Kidney (tissue), 14 donors: ENCODE results near the gene KCNH5. TPM values are rescaled to one million over a fixed set of nuclear protein-coding genes. Genes with fewer than 3 reads are reported as not detected.
"Not testable (repeated sequence)": the region's sequence is repeated elsewhere in the genome, so short reads cannot be mapped to it uniquely, and the experiment has no call there.

Source experiments
- DNase-seq, 5 donors: peaks; one replicate each; pipeline ENCODE4 v3.0.0-alpha.2; 2013 to 2020
- FAIRE-seq: peaks from 2 replicates; lab custom pipeline; 2012; peaks lifted over from hg19 to GRCh38; lab: Jason Lieb, UNC
- H3K27ac ChIP-seq, 2 donors: one replicate each; pipeline ENCODE4 v1.7.0; 2013; ENCODE audit warnings: low read depth in 2 of 2, low read length in 2 of 2, inconsistent platforms in 1 of 2
- H3K27me3 ChIP-seq: one replicate; pipeline ENCODE4 v1.7.1; 2013; ENCODE audit warnings: low read length, inconsistent platforms; ENCODE audit not compliant: control insufficient read depth, insufficient read depth
- H3K36me3 ChIP-seq, 3 donors: one replicate each; pipeline versions ENCODE4 v1.7.0 to v1.7.1; 2013; ENCODE audit warnings: low read length in 3 of 3, control low read depth in 1 of 3, inconsistent platforms in 1 of 3; ENCODE audit not compliant: insufficient read depth in 3 of 3, control insufficient read depth in 2 of 3
- H3K4me1 ChIP-seq, 3 donors: one replicate each; pipeline versions ENCODE4 v1.7.0 to v1.7.1; 2013; ENCODE audit warnings: low read length in 3 of 3, inconsistent platforms in 1 of 3, low read depth in 1 of 3; ENCODE audit not compliant: control insufficient read depth in 2 of 3, insufficient read depth in 2 of 3
- H3K4me3 ChIP-seq, 3 donors: one replicate each; pipeline versions ENCODE4 v1.7.0 to v1.8.1; 2013; ENCODE audit warnings: low read length in 3 of 3, control low read depth in 1 of 3, inconsistent platforms in 1 of 3
- H3K9ac ChIP-seq, 3 donors: one replicate each; pipeline versions ENCODE4 v1.7.0 to v1.7.1; 2013; ENCODE audit warnings: low read length in 3 of 3, control low read depth in 1 of 3, inconsistent platforms in 1 of 3
- H3K9me3 ChIP-seq, 3 donors: one replicate each; pipeline versions ENCODE4 v1.7.0 to v1.7.1; 2013; ENCODE audit warnings: low read length in 3 of 3, control low read depth in 1 of 3, inconsistent platforms in 1 of 3; ENCODE audit not compliant: control insufficient read depth in 2 of 3, insufficient read depth in 1 of 3
- intact Hi-C: fragments of 100-400 bp; cut with DNase I; formaldehyde crosslinking; loops from one replicate; pipeline ENCODE4 v1.11.1; 2022
- polyA plus RNA-seq: library from polyadenylated mRNA; stranded (reverse); fragments of 350-450 nt; fragmentation: Illumina TruSeq; extraction: RNeasy Lipid Tissue Mini Kit (QIAGEN cat#74804); gene quantifications from one replicate; pipeline ENCODE4 v1.2.3, GENCODE V29; 2014; ENCODE audit warnings: low read depth, low replicate concordance; ENCODE audit not compliant: insufficient read depth
- total RNA-seq: library from RNA; stranded (reverse); fragmentation: NEBNext Ultra II Directional; extraction: Animal tissue kit (Norgen Biotek cat#: 25700); gene quantifications from one replicate; pipeline ENCODE4 v1.2.1, GENCODE V29; 2021
- TF ChIP-seq, protein P1 (sequence below): IDR thresholded peaks from 3 replicates; pipeline ENCODE4 v1.5.1; 2012; ENCODE audit warnings: mild to moderate bottlenecking, moderate library complexity, borderline replicate concordance; ENCODE audit not compliant: insufficient read depth; ENCODE audit errors: extremely low read depth
- donor health status: control.
- donor health status: control.
- donor health status: control.
- donor health status: control.
- donor health status: control.
- donor health status: DM: yes; HTN: yes; CAD: no.
- donor health status: Normal renal cell carcinoma (clear cell type).

Gene KCNH5
- total and polyA plus RNA-seq, 2 donors from 2014 or later: not detected

DNA sequence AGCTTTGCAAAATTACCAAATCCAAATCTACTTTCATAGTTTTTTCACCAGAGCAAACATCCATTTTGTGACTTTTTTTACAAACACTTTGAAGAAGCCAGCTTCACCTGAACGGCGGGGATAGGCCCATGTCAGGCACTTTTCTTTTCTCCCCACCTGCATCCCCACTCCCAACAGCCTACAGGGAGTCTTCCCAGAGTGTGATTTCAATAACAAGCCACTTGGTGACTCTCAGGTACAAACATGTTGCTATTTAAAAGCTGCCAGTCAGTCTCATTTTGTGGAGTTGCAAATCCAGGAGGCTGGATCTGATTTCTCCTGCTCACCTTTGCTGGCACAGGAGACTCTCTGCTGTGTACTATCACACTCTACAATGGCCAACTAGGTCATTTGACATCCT, 285.5 kb downstream of the KCNH5 start:
- FAIRE-seq (no peak), DNase-seq (no peak)
- Histone ChIP-seq H3K4me3 (no peak overlapping the region), H3K9ac (no peak overlapping the region), H3K27ac (no peak overlapping the region), H3K9me3 (peaks cover 0 to 3% (median 2%) of the 10 kb centered on the region in 3 donors), H3K4me1 (no peaks in the 10 kb centered on the region), H3K36me3 (no peaks in the 10 kb centered on the region), H3K27me3 (no peaks in the 10 kb centered on the region)
- intact Hi-C loops: no loop called here
- TF ChIP-seq, protein P1, sequence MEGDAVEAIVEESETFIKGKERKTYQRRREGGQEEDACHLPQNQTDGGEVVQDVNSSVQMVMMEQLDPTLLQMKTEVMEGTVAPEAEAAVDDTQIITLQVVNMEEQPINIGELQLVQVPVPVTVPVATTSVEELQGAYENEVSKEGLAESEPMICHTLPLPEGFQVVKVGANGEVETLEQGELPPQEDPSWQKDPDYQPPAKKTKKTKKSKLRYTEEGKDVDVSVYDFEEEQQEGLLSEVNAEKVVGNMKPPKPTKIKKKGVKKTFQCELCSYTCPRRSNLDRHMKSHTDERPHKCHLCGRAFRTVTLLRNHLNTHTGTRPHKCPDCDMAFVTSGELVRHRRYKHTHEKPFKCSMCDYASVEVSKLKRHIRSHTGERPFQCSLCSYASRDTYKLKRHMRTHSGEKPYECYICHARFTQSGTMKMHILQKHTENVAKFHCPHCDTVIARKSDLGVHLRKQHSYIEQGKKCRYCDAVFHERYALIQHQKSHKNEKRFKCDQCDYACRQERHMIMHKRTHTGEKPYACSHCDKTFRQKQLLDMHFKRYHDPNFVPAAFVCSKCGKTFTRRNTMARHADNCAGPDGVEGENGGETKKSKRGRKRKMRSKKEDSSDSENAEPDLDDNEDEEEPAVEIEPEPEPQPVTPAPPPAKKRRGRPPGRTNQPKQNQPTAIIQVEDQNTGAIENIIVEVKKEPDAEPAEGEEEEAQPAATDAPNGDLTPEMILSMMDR: no peak

GRCh38 chr14:62746881-62747280, 298.4 kb downstream of the KCNH5 start:
- H3K4me3 ChIP-seq, H3K4me1 ChIP-seq, DNase-seq, H3K9ac ChIP-seq, H3K27me3 ChIP-seq, H3K36me3 ChIP-seq, FAIRE-seq, H3K9me3 ChIP-seq, intact Hi-C loops, H3K27ac ChIP-seq: not testable (repeated sequence)

DNA sequence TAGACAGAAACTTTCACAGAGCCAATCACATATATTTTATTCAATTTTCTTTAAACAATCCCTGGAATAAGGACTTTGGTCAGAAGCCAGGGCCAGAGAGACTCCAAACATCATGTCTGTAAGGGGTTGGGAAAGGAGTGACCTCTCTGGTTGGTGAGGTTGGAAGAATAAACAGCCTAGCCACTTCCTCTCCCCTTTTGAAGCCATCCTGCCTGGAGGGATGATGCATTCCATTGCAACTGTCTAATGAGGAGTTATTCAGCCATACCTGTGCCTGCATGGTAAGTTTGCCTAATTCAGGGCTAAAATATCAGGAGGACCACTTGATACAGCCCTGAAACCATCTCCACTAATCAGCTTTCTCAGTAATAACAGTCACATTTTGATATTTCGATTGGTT, 299.8 kb downstream of the KCNH5 start:
- Histone ChIP-seq H3K9me3 (no peaks in the 10 kb centered on the region), H3K27me3 (no peaks in the 10 kb centered on the region), H3K9ac (no peak overlapping the region), H3K36me3 (no peaks in the 10 kb centered on the region), H3K27ac (no peak overlapping the region), H3K4me1 (no peaks in the 10 kb centered on the region), H3K4me3 (no peak overlapping the region)
- DNase-seq (no peak), FAIRE-seq (no peak)
- intact Hi-C loops: no loop called here
- TF ChIP-seq, protein P1: no peak

DNA sequence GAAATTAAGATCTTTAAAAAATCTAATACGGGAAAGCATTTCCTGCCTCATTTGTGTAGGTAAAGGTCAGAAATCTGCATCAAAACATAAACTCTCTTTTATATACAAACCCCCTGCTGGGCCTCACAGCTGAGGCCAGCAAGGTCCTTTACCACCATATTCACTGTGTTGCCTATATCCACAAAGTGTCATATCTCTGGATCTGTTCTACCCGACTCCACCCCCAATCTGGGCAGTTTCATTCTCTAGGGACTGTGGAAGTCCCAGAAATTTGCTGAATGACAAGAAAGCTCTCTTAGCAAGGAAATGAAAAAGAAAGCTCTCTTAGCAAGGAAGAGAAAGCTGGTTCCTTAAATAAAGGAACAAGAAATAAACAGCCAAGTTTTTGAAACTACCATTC, 301.7 kb downstream of the KCNH5 start:
- Histone ChIP-seq H3K9ac (no peak overlapping the region), H3K9me3 (no peaks in the 10 kb centered on the region), H3K4me1 (no peaks in the 10 kb centered on the region), H3K27ac (no peak overlapping the region), H3K27me3 (no peaks in the 10 kb centered on the region), H3K4me3 (no peak overlapping the region), H3K36me3 (no peaks in the 10 kb centered on the region)
- TF ChIP-seq, protein P1: no peak
- DNase-seq (no peak), FAIRE-seq (no peak)
- intact Hi-C loops: no loop called here
